T-helper 9 cell (primary cell): ENCODE measurements around the gene LIMS4.
"Not testable (repeated sequence)": the region's sequence is repeated elsewhere in the genome, so short reads cannot be mapped to it uniquely, and the experiment has no call there.

Experiments
- DNase-seq: peaks from one replicate; pipeline ENCODE4 v3.0.0-alpha.2; 2020
- total RNA-seq, 2 donors: gene quantifications; one replicate each; lab custom pipeline; 2026; lab: John Stamatoyannopoulos, UW

The LIMS4 gene
- total RNA-seq: 0 reads per million in 2 donors

- not testable (repeated sequence) for DNase-seq
Observed at GRCh38 chr2:110472171-110473058, at the start of gene LIMS4. Gene LIMS4 (minus strand): TSS chr2:110472816. CDS start chr2:110472778, 38 bp downstream.

DNA sequence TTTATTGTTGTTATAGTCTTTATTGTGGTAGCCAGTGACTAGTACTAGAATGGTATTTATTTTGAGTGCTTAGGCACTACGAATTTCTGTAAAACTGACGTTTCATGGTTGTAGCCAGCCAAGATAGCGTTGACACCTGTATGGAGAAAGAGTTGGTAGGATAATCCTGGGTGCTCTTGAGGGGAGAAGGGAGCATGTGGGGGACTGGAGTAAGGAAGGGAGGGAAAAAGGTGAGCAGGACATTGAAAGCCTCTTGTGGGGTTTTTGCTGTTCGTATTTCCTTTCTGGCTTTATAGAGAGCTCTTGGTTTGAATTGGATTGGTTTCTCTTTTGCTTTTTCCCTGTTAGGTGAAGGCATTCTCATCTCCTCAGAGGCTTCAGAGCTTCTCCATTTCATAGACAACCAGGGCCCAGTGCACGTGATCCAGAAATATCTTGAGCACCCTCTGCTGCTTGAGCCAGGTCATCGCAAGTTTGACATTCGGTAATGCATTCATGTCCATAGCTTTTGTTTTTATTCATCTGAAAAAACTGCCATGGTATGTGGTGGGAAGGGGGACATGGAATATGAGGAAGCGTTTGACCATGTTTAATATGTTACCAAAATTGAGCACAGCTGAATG is 27.2 kb upstream of the LIMS4 start:
- DNase-seq: not testable (repeated sequence)

DNA sequence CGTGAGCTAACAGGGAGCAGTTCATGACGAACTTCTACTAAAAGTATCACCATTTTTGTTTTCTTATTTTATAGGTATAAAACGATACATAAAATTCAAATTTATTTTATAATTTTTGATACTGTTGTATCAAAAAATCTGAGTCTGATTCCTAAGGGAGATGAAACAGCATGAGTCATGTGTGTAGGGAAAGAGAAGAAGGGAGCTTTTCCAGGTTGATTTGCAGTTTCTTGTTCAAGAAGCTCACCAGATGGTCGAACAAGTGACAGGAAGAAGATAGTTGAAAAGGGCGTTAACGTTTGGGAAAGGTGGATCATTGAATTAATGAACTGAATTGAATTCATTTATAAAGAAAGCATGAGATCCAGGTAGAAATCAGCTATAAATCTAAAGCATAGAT is 23.4 kb upstream of the LIMS4 start:
- DNase-seq: not testable (repeated sequence)

GRCh38 chr2:110494488-110494887 is 21.9 kb upstream of the LIMS4 start:
- DNase-seq: not testable (repeated sequence)

DNA sequence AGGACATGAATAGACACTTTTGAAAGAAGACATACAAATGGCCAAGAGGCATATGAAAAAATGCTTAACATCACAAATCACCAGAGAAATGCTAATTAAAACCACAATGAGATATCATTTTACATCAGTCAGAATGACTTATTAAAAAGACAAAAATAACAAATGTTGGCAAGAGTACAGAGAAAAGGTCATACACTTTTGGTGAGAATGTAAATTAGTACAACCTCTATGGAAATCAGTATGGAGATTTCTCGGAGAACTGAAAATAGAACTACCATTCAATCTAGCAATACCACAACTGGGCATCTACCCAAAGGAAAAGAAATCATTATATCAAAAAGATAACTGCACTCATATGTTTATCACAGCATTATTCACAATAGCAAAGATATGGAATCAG is 16.4 kb upstream of the LIMS4 start:
- not testable (repeated sequence) for DNase-seq

DNA sequence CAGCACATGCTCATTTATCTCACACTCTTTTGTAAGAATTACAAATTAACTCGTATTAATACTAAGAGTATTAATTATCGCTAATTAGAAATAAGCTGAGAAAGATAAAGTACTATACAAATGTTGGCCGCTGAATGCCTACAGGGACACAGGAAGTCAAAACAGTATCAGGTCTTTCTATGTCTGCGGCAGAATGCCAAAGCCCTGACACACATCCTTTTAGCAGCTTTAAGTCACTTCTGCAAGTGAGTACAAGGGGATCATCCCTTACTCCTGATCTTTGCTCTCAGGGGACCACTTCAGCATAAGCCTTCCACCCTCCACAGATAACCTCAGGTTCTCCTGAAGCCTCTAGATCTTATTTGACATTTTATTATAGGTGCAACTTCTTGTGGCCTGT is 10.1 kb upstream of the LIMS4 start:
- not testable (repeated sequence) for DNase-seq

- DNase-seq: not testable (repeated sequence)
Observed at GRCh38 chr2:110481200-110481599, 8.6 kb upstream of the LIMS4 start.

DNA sequence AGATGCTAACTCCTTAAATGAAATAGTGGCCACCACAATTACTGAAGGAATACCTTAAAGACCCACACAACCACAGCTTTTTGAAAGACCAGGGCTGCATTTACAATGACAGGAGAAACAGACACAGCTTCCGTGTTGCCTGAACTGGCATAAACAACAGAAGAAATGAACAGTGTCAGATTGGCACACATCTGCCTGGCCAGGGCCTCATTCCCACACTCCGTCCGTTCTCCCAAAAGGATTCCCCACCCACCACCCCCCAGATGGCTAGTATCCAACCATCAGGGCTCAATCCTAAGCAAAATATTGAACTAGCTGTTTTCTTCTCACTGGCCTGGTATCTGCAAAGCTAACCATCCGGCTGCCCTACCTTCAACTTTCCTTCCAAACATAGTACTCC is 7.5 kb upstream of the LIMS4 start:
- DNase-seq: not testable (repeated sequence)

DNA sequence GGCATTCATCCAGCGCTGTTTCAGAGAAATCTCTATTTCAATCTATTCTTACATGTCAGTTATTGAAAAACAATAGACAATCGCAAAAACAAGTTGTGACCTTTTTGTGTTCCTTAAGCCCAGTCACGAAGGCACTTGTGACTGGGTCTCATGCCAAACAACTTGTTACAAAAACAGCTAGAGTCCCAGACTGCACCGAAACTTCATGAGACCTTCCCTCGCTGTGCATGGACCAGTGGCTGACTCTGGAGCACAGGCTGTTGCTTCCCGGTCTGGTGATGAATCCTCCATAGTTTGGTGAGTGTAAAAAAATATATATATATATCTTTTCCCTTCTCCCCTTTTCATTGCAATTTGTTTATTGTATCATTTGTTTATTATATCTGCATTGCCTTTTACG is 4.8 kb upstream of the LIMS4 start:
- DNase-seq: not testable (repeated sequence)

DNA sequence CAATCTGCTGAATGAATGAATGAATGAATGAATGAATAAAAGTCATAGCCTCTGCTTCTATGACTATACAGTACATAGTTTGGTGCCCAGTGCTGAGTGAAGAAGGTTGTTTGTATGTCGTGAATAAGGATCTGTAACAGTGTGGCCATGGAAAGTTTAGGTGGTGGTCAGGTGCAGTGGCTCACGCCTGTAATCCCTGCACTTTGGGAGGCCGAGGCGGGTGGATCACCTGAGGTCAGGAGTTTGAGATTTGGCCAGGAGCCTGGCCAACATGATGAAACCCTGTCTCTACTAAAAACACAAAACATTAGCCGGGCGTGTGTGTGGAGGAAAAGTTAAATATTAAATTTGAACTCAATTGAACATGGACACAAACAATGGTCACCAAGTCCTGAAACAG is 4.3 kb upstream of the LIMS4 start:
- DNase-seq: not testable (repeated sequence)

DNA sequence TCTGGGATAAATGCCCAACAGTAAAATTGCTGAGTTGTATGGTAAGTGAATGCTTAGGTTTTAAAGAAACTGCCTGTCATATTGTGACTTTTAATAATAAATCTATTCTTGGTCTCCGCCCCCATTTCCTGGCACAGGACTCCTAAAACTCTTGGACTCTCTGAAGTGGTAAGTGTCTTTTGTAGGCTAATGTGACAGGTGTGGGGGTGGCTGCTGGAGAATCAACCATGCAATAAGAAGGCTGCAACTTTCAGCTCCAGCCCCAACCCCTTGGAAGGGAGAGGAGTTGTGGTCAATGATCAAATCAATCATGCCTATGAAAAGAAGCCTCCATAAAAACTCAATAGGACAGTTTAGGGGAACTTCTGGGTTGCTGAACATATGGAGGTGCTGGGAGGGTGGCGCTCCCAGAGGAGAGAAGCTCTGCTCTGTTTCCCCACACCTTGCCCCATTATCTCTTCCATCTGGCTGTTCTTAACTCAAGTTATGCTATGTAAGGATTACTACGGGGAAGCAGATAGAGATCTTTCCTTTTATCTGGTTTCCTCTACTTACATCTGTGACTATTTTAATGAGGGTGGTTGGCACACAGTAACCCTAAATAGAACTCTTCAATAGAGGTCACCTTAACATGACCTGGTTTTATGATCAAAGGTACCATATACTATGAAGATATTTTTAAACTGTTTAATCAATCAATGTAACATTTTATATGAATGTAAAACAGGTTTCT is 3.2 kb upstream of the LIMS4 start:
- not testable (repeated sequence) for DNase-seq

- not testable (repeated sequence) for DNase-seq
Observed at GRCh38 chr2:110474898-110475297, 2.3 kb upstream of the LIMS4 start.

DNA sequence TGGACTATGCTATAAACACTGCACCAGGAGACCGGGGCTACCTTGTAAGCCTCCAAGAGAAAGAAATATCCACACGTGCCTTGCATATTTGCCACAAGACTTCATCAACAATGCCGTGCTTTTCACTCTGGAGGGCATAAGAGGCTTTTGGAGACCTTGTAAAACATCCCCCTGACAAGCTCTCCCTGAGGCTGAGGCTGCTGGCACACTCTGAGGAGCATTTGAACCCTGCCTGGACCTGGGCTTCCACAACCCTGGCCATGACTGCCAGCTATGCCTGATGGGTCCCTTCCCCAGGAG is 393 bp upstream of the LIMS4 start:
- DNase-seq: not testable (repeated sequence)

- not testable (repeated sequence) for DNase-seq
Observed at GRCh38 chr2:110468921-110469320, 3.7 kb downstream of the LIMS4 start.

DNA sequence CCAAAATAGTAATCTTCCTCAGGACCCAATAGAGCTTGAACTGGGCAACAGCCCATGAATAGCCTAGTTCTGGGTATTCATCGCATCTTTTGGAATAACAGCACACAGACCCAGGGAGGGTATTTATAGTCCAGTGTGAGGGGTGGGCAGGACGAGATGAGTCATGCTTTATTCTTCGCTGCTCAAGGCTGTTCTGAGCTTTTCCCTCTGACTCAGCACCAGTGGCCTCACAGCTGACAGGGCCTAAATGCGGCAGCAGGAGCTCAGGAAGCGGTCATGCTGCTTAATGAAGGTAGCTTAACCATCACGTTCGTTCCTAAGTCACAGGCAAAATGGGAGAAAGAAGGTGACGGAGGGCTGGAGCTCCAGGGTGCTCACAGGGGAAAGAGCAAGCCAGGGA is 7.3 kb downstream of the LIMS4 start:
- not testable (repeated sequence) for DNase-seq

DNA sequence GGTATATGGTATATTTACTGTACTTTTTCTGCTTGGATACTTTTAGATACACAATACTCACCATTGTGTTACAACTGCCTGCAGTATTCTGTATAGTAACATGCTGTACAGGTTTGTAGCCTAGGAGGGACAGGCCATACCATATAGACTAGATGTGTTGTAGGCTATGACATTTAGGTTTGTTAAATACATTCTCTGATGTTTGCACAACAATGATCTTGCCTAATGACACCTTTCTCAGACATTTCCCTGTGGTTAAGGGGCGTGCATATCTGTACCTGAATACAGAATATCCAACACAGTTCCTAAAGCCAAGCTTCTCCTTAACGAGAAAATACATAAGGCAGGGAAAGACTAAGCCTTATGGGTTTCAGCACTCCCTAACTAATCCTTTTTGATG is 10.2 kb downstream of the LIMS4 start:
- DNase-seq: not testable (repeated sequence)

- DNase-seq: not testable (repeated sequence)
Observed at GRCh38 chr2:110460318-110460717, 12.3 kb downstream of the LIMS4 start.

DNA sequence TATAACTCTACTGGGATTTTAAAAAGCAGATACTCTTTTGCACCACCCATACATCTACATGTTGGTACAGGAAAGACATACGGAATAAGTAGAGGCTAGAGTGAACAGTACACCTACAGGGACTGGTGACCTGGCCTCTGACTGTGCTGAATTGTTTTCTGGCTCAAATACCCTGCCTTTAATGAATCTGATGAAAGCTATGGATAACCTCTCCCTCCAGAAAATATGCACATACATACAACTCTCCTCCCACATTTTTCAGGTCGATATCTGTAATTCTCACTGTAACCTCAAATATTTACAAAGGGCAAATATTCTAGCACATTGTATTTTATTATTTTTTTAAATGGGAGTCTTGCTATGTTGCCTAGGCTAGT is 15.4 kb downstream of the LIMS4 start:
- not testable (repeated sequence) for DNase-seq

GRCh38 chr2:110456291-110457213 is 16.1 kb downstream of the LIMS4 start:
- DNase-seq: not testable (repeated sequence)

DNA sequence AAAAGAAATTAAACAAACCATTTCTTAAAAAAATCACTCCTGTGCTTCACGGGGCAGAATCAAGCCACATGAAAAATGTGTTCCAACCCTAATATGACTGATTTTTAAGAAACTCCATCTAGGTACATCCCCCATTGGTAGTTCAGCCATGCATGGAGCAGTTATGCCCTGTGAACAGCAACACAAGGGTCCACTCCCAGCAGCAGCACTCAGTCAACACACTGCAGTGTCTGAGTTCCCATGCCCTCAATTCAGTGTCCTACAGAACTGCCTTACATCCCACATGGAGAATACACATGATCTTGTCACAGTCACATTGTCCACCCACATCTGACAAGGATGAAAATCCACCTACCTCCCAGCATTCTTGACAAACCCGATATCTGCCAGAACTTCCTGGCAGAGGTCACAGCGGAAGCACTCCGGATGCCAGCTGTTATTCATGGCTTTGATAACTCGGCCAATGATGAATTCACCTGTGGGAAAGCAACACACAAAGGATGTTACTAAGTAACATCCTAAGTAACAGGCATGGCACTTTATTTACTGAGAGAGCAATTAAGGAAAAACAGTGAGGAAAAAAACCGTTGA is 17.4 kb downstream of the LIMS4 start:
- DNase-seq: not testable (repeated sequence)

- DNase-seq: not testable (repeated sequence)
Observed at GRCh38 chr2:110450951-110451350, 21.7 kb downstream of the LIMS4 start.
